Activated CD4-positive, alpha-beta T cell treated with anti-CD3 and anti-CD28 coated beads for 24 hours (primary cell): Measurements from ENCODE around the gene FGFR3.

Experiments
- DNase-seq, 2 donors: peaks; one replicate each; pipeline ENCODE4 v3.0.0-alpha.2; 2020; ENCODE audit warnings: low read depth in 2 of 2

FGFR3 gene

GRCh38 chr4:1792832-1793495 is at the start of gene FGFR3:
Gene FGFR3, plus strand, starts transcription at chr4:1793293. Its CDS starts 642 bp downstream, at chr4:1793935.
- DNase-seq = peak in 1 of 2 donors; percentile 30

DNA sequence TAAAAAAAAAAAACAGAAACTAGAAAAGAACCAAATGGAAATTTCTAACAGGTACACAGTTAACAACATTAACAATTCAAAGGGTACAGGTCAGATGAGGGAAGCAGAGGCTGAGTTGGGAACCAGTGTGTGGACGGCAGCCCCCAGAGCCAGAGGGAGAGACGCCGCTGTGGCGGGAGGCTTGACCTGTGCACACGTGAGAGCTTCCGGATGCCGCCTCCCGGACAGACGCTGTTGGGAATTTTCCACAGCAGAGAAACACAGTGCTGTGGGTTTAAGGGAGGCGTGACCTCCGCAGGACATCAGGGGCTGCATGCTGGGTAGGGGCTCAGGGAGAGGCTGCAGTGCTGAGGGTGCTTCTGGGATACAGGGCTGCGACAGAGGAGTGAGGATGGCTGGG is 49.5 kb upstream of the FGFR3 start:
- DNase-seq = no peak

- no peak for DNase-seq
These were observed 49.1 kb upstream of the FGFR3 start for GRCh38 chr4:1743975-1744374.

GRCh38 chr4:1744552-1744951 is 48.5 kb upstream of the FGFR3 start:
- no peak for DNase-seq

DNA sequence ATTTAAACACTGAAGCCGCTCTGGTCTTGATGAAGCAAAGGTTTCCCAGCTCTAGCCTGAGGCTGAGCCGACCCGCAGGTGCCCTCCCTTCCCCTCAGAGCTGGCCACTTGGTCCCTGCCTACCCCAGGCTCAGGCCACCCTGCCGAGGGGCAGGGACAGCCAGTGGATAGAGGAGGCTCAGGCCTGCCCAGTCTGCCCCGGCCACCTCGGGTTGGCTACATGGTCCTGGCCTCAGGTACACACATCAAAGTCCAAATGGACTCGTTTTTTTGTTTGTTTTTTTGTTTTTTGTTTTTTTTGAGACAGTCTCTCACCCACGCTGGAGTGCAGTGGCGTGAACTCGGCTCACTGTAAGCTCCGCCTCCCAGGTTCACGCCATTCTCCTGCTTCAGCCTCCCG is 47.9 kb upstream of the FGFR3 start:
- DNase-seq = no peak

DNA sequence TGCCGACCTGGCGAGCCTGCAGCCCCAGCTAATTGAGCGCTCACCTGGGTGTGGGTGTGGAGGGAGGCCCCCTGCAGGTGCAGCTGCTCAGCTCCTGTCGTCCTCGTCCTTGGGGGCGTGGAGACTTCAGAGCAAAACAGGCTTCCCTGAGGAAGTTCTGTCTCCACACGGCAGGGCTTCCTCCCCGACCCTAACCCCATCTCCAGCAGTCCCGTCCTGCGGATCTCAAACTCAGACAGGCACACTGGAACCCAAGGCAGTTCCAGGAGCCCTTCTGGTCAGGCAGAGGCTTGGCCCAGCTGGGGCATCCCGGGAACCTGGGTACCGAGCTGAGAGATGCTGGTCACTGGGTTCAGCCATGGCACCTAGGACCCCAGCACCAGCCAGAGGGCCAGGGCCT is 47.4 kb upstream of the FGFR3 start:
- no peak for DNase-seq

DNA sequence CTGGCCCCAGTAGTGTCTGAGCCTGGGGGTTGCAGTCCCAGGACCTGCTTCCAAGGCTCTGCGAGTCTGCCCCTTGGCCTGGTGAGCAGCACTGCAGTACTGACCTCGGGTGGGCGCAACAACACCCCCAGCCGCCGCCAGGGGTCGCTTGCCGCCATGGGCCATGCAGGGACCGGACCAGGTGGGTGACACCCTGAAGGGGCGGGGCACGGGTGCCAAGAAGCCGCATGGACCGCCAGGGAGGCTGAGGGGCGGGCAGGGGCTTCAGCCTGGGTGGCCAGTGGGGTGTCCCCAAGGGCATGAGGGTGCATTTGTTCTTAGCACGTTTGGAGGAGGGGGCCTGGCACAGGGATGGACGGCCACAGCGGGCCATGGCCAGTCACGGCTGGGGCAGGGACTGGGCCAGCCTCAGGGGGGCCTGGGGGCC is 46.8 kb upstream of the FGFR3 start:
- DNase-seq = peak; percentile 64 to 80

DNA sequence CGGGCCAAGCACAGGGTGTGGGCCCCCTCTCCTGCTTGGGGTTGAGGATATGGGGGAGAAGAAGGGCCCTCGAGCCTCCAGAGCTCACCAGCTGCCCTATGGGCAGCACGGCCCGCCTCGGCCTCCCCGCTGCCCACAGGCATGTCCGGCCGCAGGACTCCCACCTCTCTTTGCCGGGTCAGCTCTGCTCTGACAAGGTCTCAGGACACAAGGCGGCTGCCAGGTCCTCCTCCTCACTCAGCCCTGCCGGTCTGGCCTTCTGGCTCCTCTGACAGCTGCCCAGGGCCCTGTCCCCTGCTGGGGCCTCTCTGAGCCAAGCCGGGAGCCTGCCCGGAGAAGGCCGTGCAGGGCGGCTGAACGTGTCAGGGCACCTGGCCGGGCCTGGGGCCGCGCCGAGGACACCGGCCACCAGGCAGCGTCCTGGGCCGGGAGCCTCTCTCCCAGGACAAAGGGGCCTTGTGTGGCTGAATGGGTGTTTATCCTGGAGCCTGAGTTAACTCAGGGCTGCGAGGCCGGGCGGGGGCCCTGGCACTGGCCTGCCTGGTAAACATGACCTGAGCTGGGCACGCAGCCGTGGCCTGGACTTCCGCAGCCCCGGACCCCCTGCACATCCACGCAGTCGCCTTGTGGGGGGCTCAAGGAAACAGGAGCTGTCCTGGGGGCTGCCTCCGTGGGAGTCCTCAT is 46.0 kb upstream of the FGFR3 start:
- DNase-seq = no peak

- no peak for DNase-seq
These were observed 45.5 kb upstream of the FGFR3 start for GRCh38 chr4:1747603-1747967.

GRCh38 chr4:1748465-1748995 is 44.6 kb upstream of the FGFR3 start:
- DNase-seq = peak; percentile 71 to 87

DNA sequence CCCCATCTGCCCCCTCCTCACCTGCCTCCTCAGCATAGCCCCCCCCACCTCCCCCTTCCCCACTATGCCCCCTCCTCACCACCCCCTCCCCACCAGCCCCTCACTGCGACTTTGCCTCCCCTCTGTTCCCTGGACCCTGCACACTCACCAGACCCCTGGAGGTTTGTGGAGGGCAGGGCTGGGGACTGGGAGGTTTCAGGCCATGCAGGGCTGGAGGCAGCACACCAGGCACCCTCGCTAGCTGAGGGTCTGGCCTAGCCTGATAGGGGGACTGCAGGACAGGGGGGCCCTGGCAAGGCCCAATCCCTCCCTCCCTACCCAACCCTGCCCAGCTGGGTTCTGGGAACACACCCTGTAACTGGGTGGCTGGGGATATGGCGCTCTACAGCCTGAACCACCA is 43.7 kb upstream of the FGFR3 start:
- no peak for DNase-seq

GRCh38 chr4:1749826-1750225 is 43.3 kb upstream of the FGFR3 start:
- no peak for DNase-seq

GRCh38 chr4:1750381-1751154 is 42.5 kb upstream of the FGFR3 start:
- no peak for DNase-seq

GRCh38 chr4:1751155-1751918 is 41.8 kb upstream of the FGFR3 start:
- DNase-seq = no peak

DNA sequence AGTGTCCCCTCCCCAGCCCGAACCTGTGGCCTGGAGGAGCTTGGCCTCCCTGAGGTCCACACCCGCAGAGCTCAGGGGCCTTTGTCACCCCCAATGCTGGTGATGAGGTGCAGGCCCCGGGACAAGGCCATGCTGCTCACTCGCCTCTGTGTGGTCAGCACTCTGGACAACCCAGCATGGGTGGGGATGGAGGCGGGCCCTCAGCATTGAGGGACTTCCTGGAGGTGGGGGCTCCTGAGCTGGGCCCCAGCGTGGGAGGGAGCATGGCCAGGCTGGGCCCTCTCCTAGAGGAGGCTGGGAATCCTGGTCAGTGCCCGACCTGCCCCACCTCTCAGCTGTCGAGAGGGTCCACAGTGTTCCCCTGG is 41.2 kb upstream of the FGFR3 start:
- DNase-seq = no peak

- DNase-seq = peak in 1 of 2 donors; percentile 27
These were observed 40.6 kb upstream of the FGFR3 start for GRCh38 chr4:1752284-1753041.

- no peak for DNase-seq
These were observed 39.8 kb upstream of the FGFR3 start for GRCh38 chr4:1753294-1753696.

GRCh38 chr4:1753697-1754311 is 39.3 kb upstream of the FGFR3 start:
- DNase-seq = no peak

DNA sequence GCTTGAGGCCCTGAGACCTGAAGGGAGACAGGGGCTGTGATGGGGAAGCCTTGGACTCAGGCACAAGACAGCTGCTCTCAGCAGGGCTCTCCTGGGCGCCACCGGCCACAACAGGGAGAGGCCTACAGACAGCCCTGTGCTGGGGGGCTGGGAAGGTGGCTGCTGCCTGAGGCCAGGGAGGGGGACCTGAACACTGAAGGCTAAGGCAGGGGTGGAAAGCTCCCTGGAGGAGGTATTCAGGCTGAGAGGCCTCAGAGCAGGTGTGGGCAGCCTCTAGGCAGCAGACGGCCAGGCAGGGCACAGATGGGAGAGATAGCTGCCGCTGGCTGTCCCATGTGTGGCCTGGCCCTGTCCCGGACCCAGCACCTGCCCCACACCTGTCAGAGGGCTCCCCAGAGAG is 38.8 kb upstream of the FGFR3 start:
- no peak for DNase-seq

DNA sequence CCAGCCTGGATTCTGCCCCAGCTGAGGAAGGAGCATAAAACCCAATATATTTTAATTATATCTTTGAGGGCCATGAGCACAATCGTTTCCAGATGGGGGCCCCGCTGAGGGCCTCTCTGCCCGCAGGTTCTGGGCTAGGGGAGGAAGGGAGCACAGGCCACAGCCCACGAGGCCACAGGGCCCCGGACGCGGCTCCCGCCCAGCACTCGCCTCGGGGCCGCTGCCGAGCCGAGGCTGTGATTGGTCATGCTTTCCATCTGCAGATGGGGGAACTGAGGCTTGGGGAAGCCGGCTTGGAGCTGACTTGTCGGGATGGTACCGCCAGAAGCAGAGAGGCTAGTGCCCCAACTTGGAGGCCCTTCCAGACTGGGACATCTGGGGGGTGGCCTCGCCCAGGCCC is 37.8 kb upstream of the FGFR3 start:
- no peak for DNase-seq

- DNase-seq = no peak
These were observed 37.0 kb upstream of the FGFR3 start for GRCh38 chr4:1756079-1756478.
